ENCODE measurements around the gene EFHC1. TPM values are rescaled to one million over a fixed set of nuclear protein-coding genes. Genes with fewer than 3 reads are reported as not detected.

Gene EFHC1
- total and polyA plus RNA-seq, 4 donors, result 3.3 to 11.3 (median 6.9) TPM

DNA sequence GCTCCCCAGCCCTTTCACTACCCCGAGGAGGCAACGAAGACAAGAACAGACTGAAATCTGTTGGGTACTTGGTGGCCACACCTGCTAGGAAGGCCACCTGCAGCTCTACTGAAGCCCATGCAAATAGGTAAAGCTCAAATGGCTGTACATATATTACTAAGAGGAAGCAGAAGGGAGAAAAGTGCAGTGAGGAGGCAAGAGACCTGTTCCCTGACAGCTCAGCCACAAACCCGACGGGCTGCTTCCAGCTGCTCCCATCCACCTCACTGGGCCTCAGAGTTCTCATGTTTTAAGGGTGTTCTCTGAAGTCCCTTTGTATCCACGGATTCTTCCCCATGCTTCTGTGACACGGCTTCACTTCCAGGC, 132.1 kb downstream of the EFHC1 start:
- H3K4me3 ChIP-seq (ENCODE audit: low read depth in 1 of 3, low read length in 3 of 3), result no peak overlapping the region
- no peaks in the 10 kb centered on the region for H3K27me3 ChIP-seq (ENCODE audit: control insufficient read depth in 4 of 4, insufficient read depth in 4 of 4, low read length in 3 of 4)
- H3K36me3 ChIP-seq (ENCODE audit: control insufficient read depth in 4 of 4, insufficient read depth in 3 of 4, low read depth in 1 of 4, low read length in 3 of 4), result no peaks in the 10 kb centered on the region
- peaks cover 20 to 47% (median 37%) of the 10 kb centered on the region in 4 donors for H3K4me1 ChIP-seq (ENCODE audit: control insufficient read depth in 4 of 4, insufficient read depth in 4 of 4, low read length in 3 of 4)
- peak overlapping the region; percentile 71 to 73 for H3K27ac ChIP-seq (ENCODE audit: low read depth in 1 of 2, low read length in 2 of 2)
- WGBS, result 68% methylated on average over 6 of the region's 6 CpGs
- H3K9me3 ChIP-seq (ENCODE audit: control insufficient read depth in 4 of 4, low read length in 3 of 4), result no peaks in the 10 kb centered on the region
- H3K9ac ChIP-seq (ENCODE audit: low read depth in 1 of 2, low read length in 2 of 2), result no peak overlapping the region
- no peak for TF ChIP-seq GABPA (IDR thresholded peaks at IDR 0.05 in 1 of 2, conservative IDR thresholded peaks at IDR 0.05 in 1 of 2)
- no peak for TF ChIP-seq HNF4G (IDR thresholded peaks at IDR 0.05)
- TF ChIP-seq FOXA1 (IDR thresholded peaks at IDR 0.05), result no peak
- TF ChIP-seq, protein P1, sequence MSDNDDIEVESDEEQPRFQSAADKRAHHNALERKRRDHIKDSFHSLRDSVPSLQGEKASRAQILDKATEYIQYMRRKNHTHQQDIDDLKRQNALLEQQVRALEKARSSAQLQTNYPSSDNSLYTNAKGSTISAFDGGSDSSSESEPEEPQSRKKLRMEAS (IDR thresholded peaks at IDR 0.05), result no peak
- TF ChIP-seq EGR1 (IDR thresholded peaks at IDR 0.05; ENCODE audit: low read depth in 2 of 2), result no peak
- TF ChIP-seq RAD21 (IDR thresholded peaks at IDR 0.05), result no peak
- TF ChIP-seq RXRA (IDR thresholded peaks at IDR 0.05), result no peak
- no peak for TF ChIP-seq TAF1 (conservative IDR thresholded peaks at IDR 0.05)
- TF ChIP-seq, protein P2, sequence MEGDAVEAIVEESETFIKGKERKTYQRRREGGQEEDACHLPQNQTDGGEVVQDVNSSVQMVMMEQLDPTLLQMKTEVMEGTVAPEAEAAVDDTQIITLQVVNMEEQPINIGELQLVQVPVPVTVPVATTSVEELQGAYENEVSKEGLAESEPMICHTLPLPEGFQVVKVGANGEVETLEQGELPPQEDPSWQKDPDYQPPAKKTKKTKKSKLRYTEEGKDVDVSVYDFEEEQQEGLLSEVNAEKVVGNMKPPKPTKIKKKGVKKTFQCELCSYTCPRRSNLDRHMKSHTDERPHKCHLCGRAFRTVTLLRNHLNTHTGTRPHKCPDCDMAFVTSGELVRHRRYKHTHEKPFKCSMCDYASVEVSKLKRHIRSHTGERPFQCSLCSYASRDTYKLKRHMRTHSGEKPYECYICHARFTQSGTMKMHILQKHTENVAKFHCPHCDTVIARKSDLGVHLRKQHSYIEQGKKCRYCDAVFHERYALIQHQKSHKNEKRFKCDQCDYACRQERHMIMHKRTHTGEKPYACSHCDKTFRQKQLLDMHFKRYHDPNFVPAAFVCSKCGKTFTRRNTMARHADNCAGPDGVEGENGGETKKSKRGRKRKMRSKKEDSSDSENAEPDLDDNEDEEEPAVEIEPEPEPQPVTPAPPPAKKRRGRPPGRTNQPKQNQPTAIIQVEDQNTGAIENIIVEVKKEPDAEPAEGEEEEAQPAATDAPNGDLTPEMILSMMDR (IDR thresholded peaks at IDR 0.05; ENCODE audit: low read depth, low read length, missing input control), result no peak
- DNase-seq (ENCODE audit: low spot score), result no peak

DNA sequence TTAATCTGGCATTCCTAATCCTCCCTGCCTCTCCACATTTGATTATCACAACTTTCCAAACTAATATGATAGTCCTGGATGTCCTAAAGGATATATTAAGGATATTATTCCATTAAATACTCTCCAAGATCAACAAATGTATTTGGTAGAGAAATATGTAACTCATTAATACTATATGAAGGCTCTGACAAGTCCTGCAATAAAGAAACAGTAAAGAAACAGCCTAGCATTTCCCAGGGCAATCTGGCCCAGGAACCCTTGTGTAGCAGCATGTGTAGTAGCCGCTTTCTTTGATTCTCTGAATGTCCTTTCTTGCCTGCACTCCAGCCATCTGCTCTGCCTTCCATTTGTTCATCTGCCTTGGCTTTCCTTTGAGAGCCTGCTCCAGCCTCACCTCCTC, 133.0 kb downstream of the EFHC1 start:
- no peaks in the 10 kb centered on the region for H3K27me3 ChIP-seq (ENCODE audit: control insufficient read depth in 4 of 4, insufficient read depth in 4 of 4, low read length in 3 of 4)
- TF ChIP-seq JUND (IDR thresholded peaks at IDR 0.05) (no peak), HNF4A (conservative IDR thresholded peaks at IDR 0.05) (no peak), YY1 (IDR thresholded peaks at IDR 0.05) (no peak), SP1 (IDR thresholded peaks at IDR 0.05) (no peak), RXRA (IDR thresholded peaks at IDR 0.05) (no peak), FOXA1 (IDR thresholded peaks at IDR 0.05) (no peak), FOXA2 (IDR thresholded peaks at IDR 0.05) (no peak), RAD21 (IDR thresholded peaks at IDR 0.05) (no peak), GABPA (IDR thresholded peaks at IDR 0.05 in 1 of 2, conservative IDR thresholded peaks at IDR 0.05 in 1 of 2) (no peak)
- TF ChIP-seq, protein P3, sequence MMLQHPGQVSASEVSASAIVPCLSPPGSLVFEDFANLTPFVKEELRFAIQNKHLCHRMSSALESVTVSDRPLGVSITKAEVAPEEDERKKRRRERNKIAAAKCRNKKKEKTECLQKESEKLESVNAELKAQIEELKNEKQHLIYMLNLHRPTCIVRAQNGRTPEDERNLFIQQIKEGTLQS (IDR thresholded peaks at IDR 0.05), result no peak
- TF ChIP-seq, protein P2 (IDR thresholded peaks at IDR 0.05; ENCODE audit: low read depth, low read length, missing input control), result no peak
- TF ChIP-seq, protein P4, sequence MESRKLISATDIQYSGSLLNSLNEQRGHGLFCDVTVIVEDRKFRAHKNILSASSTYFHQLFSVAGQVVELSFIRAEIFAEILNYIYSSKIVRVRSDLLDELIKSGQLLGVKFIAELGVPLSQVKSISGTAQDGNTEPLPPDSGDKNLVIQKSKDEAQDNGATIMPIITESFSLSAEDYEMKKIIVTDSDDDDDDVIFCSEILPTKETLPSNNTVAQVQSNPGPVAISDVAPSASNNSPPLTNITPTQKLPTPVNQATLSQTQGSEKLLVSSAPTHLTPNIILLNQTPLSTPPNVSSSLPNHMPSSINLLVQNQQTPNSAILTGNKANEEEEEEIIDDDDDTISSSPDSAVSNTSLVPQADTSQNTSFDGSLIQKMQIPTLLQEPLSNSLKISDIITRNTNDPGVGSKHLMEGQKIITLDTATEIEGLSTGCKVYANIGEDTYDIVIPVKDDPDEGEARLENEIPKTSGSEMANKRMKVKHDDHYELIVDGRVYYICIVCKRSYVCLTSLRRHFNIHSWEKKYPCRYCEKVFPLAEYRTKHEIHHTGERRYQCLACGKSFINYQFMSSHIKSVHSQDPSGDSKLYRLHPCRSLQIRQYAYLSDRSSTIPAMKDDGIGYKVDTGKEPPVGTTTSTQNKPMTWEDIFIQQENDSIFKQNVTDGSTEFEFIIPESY (IDR thresholded peaks at IDR 0.05), result no peak
- TF ChIP-seq, protein P1 (IDR thresholded peaks at IDR 0.05), result no peak
- H3K9ac ChIP-seq (ENCODE audit: low read depth in 1 of 2, low read length in 2 of 2), result no peak overlapping the region
- peaks cover 22 to 42% (median 29%) of the 10 kb centered on the region in 4 donors for H3K4me1 ChIP-seq (ENCODE audit: control insufficient read depth in 4 of 4, insufficient read depth in 4 of 4, low read length in 3 of 4)
- H3K9me3 ChIP-seq (ENCODE audit: control insufficient read depth in 4 of 4, low read length in 3 of 4), result no peaks in the 10 kb centered on the region
- WGBS, result 98% methylated on average over 1 of the region's 1 CpG
- no peaks in the 10 kb centered on the region for H3K36me3 ChIP-seq (ENCODE audit: control insufficient read depth in 4 of 4, insufficient read depth in 3 of 4, low read depth in 1 of 4, low read length in 3 of 4)
- no peak overlapping the region for H3K4me3 ChIP-seq (ENCODE audit: low read depth in 1 of 3, low read length in 3 of 3)
- H3K27ac ChIP-seq (ENCODE audit: low read depth in 1 of 2, low read length in 2 of 2), result no peak overlapping the region
- DNase-seq (ENCODE audit: low spot score), result no peak
